H9 (cell line): ENCODE results near the gene HPCAL1. TPM values are rescaled to one million over a fixed set of nuclear protein-coding genes. Genes with fewer than 3 reads are reported as not detected.

ENCODE experiments used
- DNase-seq: peaks from one replicate; pipeline ENCODE4 v3.0.0-alpha.2; 2017
- H2AFZ ChIP-seq: one replicate; pipeline ENCODE4 v1.6.1; 2013; ENCODE audit warnings: mild to moderate bottlenecking, low read length, control low read depth, moderate library complexity
- H2AK5ac ChIP-seq: 2 replicates; pipeline ENCODE4 v1.6.1; 2013; ENCODE audit warnings: low read length, control low read depth, mixed read lengths; ENCODE audit not compliant: insufficient read length
- H2BK120ac ChIP-seq: one replicate; pipeline ENCODE4 v1.6.1; 2013; ENCODE audit warnings: low read depth, mild to moderate bottlenecking, low read length, control low read depth, inconsistent platforms; ENCODE audit not compliant: poor library complexity, severe bottlenecking
- H2BK12ac ChIP-seq: 2 replicates; pipeline ENCODE4 v1.6.1; 2013; ENCODE audit warnings: low read length, control low read depth, mixed read lengths, low read depth; ENCODE audit not compliant: insufficient read length
- H2BK15ac ChIP-seq: 2 replicates; pipeline ENCODE4 v1.6.1; 2013; ENCODE audit warnings: low read depth, low read length, control low read depth
- H2BK20ac ChIP-seq: one replicate; pipeline ENCODE4 v1.6.1; 2013; ENCODE audit warnings: low read depth, mild to moderate bottlenecking, low read length, control low read depth, inconsistent platforms; ENCODE audit not compliant: poor library complexity, severe bottlenecking
- H2BK5ac ChIP-seq: 2 replicates; pipeline ENCODE4 v1.6.1; 2013; ENCODE audit warnings: low read length, control low read depth, mixed read lengths; ENCODE audit not compliant: insufficient read length
- H3K14ac ChIP-seq: 2 replicates; pipeline ENCODE4 v1.6.1; 2013; ENCODE audit warnings: low read length, control low read depth; ENCODE audit not compliant: insufficient read depth
- H3K18ac ChIP-seq: 2 replicates; pipeline ENCODE4 v1.6.1; 2013; ENCODE audit warnings: low read depth, mild to moderate bottlenecking, mixed read lengths, low read length, control low read depth; ENCODE audit not compliant: insufficient read length
- H3K23ac ChIP-seq: 2 replicates; pipeline ENCODE4 v1.6.1; 2013; ENCODE audit warnings: low read length, control low read depth, mixed read lengths, low read depth; ENCODE audit not compliant: insufficient read length
- H3K23me2 ChIP-seq: 2 replicates; pipeline ENCODE4 v1.6.1; 2013; ENCODE audit warnings: low read depth, mild to moderate bottlenecking, mixed read lengths, low read length, control low read depth; ENCODE audit not compliant: insufficient read length, poor library complexity, severe bottlenecking
- H3K27ac ChIP-seq: 2 replicates; pipeline ENCODE4 v1.5.1; 2013; ENCODE audit warnings: low read length, control low read depth, mixed read lengths, low read depth; ENCODE audit not compliant: insufficient read length
- H3K27me3 ChIP-seq: 2 replicates; pipeline ENCODE4 v1.6.1; 2013; ENCODE audit warnings: low read length, control low read depth, inconsistent platforms; ENCODE audit not compliant: insufficient read depth
- H3K4ac ChIP-seq: 2 replicates; pipeline ENCODE4 v1.6.1; 2013; ENCODE audit warnings: low read depth, mild to moderate bottlenecking, control low read depth, inconsistent platforms, low read length, moderate library complexity
- H3K4me1 ChIP-seq: 2 replicates; pipeline ENCODE4 v1.6.1; 2013; ENCODE audit warnings: low read length, control low read depth, inconsistent platforms; ENCODE audit not compliant: insufficient read depth
- H3K4me2 ChIP-seq: 2 replicates; pipeline ENCODE4 v1.6.1; 2013; ENCODE audit warnings: low read length, control low read depth, mixed read lengths; ENCODE audit not compliant: insufficient read length, insufficient read depth
- H3K56ac ChIP-seq: 2 replicates; pipeline ENCODE4 v1.6.1; 2013; ENCODE audit warnings: low read depth, mild to moderate bottlenecking, mixed read lengths, low read length, control low read depth; ENCODE audit not compliant: insufficient read length
- H3K79me1 ChIP-seq: 2 replicates; pipeline ENCODE4 v1.6.1; 2013; ENCODE audit warnings: low read depth, mild to moderate bottlenecking, moderate library complexity, low read length, control low read depth, inconsistent platforms; ENCODE audit not compliant: insufficient read depth, poor library complexity, severe bottlenecking
- H3K79me2 ChIP-seq: 2 replicates; pipeline ENCODE4 v1.6.1; 2013; ENCODE audit warnings: low read length, control low read depth, inconsistent platforms; ENCODE audit not compliant: insufficient read depth
- H3K9ac ChIP-seq: 2 replicates; pipeline ENCODE4 v1.6.1; 2013; ENCODE audit warnings: low read length, control low read depth, mixed read lengths; ENCODE audit not compliant: insufficient read length; ENCODE audit errors: extremely low read depth
- H3K9me3 ChIP-seq: one replicate; pipeline ENCODE4 v1.6.1; 2013; ENCODE audit warnings: low read depth, low read length, inconsistent platforms; ENCODE audit not compliant: control insufficient read depth
- H3T11ph ChIP-seq: one replicate; pipeline ENCODE4 v1.6.1; 2013; ENCODE audit warnings: mild to moderate bottlenecking, low read length, control low read depth, inconsistent platforms
- H4K20me1 ChIP-seq: one replicate; pipeline ENCODE4 v1.6.1; 2013; ENCODE audit not compliant: control insufficient read depth, insufficient read length, insufficient read depth
- H4K5ac ChIP-seq: 2 replicates; pipeline ENCODE4 v1.6.1; 2013; ENCODE audit warnings: low read depth, mild to moderate bottlenecking, mixed read lengths, low read length, control low read depth; ENCODE audit not compliant: insufficient read length
- H4K8ac ChIP-seq: replicated peaks from 2 replicates; pipeline ENCODE4 v1.6.1; 2013; ENCODE audit warnings: low read length, control low read depth, mixed read lengths, low read depth; ENCODE audit not compliant: insufficient read length
- H4K91ac ChIP-seq: 2 replicates; pipeline ENCODE4 v1.6.1; 2013; ENCODE audit warnings: low read depth, mild to moderate bottlenecking, moderate library complexity, mixed read lengths, low read length, control low read depth; ENCODE audit not compliant: insufficient read length
- H3K27ac Mint-ChIP-seq, 3 experiments: 2 replicates in 2 of 3; 3 replicates in 1 of 3; pipeline ENCODE4 v1.8.0; 2020 to 2021; ENCODE audit warnings: mixed read lengths in 3 of 3, mild to moderate bottlenecking in 1 of 3, moderate library complexity in 1 of 3
- H3K27me3 Mint-ChIP-seq: 2 replicates; pipeline ENCODE4 v1.8.0; 2021; ENCODE audit warnings: low read depth, mild to moderate bottlenecking, moderate library complexity, mixed read lengths
- H3K36me3 Mint-ChIP-seq, 3 experiments: 2 replicates in 2 of 3; 3 replicates in 1 of 3; pipeline ENCODE4 v1.8.0; 2020 to 2021; ENCODE audit warnings: low read depth in 3 of 3, mixed read lengths in 3 of 3; ENCODE audit not compliant: insufficient read depth in 1 of 3
- H3K4me1 Mint-ChIP-seq, 2 experiments: 2 replicates each; pipeline ENCODE4 v1.8.0; 2020; ENCODE audit warnings: mixed read lengths in 2 of 2
- H3K4me3 Mint-ChIP-seq, 2 experiments: 2 replicates in 1 of 2; 3 replicates in 1 of 2; pipeline ENCODE4 v1.8.0; 2020 to 2021; ENCODE audit warnings: mild to moderate bottlenecking in 2 of 2, mixed read lengths in 2 of 2, moderate library complexity in 1 of 2
- H3K9me3 Mint-ChIP-seq, 2 experiments: 2 replicates in 1 of 2; 3 replicates in 1 of 2; pipeline ENCODE4 v1.8.0; 2020; ENCODE audit warnings: mild to moderate bottlenecking in 2 of 2, mixed read lengths in 2 of 2, moderate library complexity in 1 of 2
- CTCF ChIP-seq: fragments of 200-600 bp; sonication (generic); conservative IDR thresholded peaks from 3 replicates; pipeline ENCODE4 v1.8.0; 2021; ENCODE audit warnings: antibody characterized with exemption, mild to moderate bottlenecking
- WGBS: extraction: QIAGEN DNeasy Blood & Tissue Kit; methylation state at CpG from one replicate; pipeline ENCODE4 v1.1.7; 2013; ENCODE audit warnings: missing lambda C conversion rate, low lambda C conversion rate, mixed read lengths; ENCODE audit not compliant: insufficient read length; ENCODE audit errors: extremely low coverage; 5-methylcytosine and 5-hydroxymethylcytosine counted together
- total RNA-seq: library from RNA; stranded (reverse); gene quantifications from 2 replicates; pipeline ENCODE4 v1.2.1, GENCODE V29; 2021

The HPCAL1 gene
- total RNA-seq, 1 experiment from 2014 or later, result 4.7 TPM

GRCh38 chr2:10287761-10288160 is 14.9 kb upstream of the HPCAL1 start:
- Histone ChIP-seq H2AK5ac (no peak overlapping the region), H3K23ac (no peak overlapping the region), H3K18ac (no peak overlapping the region), H3K27ac (no peak overlapping the region), H4K8ac (no peak overlapping the region), H3K79me2 (no peaks in the 10 kb centered on the region), H3K4me2 (no peak overlapping the region), H3K79me1 (no peaks in the 10 kb centered on the region), H3K56ac (no peak overlapping the region), H2AFZ (no peak overlapping the region), H2BK20ac (no peak overlapping the region), H3K14ac (no peak overlapping the region), H3K9me3 (no peaks in the 10 kb centered on the region), H3K23me2 (no peaks in the 10 kb centered on the region), H3K4ac (no peak overlapping the region), H2BK12ac (no peak overlapping the region), H2BK120ac (no peak overlapping the region), H3T11ph (no peak overlapping the region), H3K4me1 (no peaks in the 10 kb centered on the region), H2BK5ac (no peak overlapping the region), H4K20me1 (no peaks in the 10 kb centered on the region), H4K5ac (no peak overlapping the region), H4K91ac (no peak overlapping the region), H3K27me3 (no peaks in the 10 kb centered on the region), H2BK15ac (no peak overlapping the region), H3K9ac (no peak overlapping the region)
- no CpG with 5 or more reads among the region's 7 CpGs for WGBS
- DNase-seq, result no peak
- H3K36me3 Mint-ChIP-seq, result no peaks in the 10 kb centered on the region
- TF ChIP-seq CTCF, result no peak
- H3K4me1 Mint-ChIP-seq, result peaks cover 9% of the 10 kb centered on the region in 2 experiments
- peaks cover 5% of the 10 kb centered on the region for H3K27me3 Mint-ChIP-seq
- no peaks in the 10 kb centered on the region for H3K9me3 Mint-ChIP-seq
- H3K27ac Mint-ChIP-seq, result no peak overlapping the region
- no peak overlapping the region for H3K4me3 Mint-ChIP-seq
